OCI-LY1 (cell line): Measurements from ENCODE around the gene GCKR.
"Not testable (repeated sequence)": the region's sequence is repeated elsewhere in the genome, so short reads cannot be mapped to it uniquely, and the experiment has no call there.

ENCODE experiments used
- H2AFZ ChIP-seq: fragments of 200-600 bp; sonication (generic), shearing (Covaris generic); 2 replicates; pipeline ENCODE4 v1.6.0; 2014; ENCODE audit warnings: antibody characterized with exemption, mild to moderate bottlenecking, low read length
- H3F3A ChIP-seq: fragments of 200-600 bp; sonication (generic), shearing (Covaris generic); 2 replicates; pipeline ENCODE4 v1.6.0; 2014; ENCODE audit warnings: mild to moderate bottlenecking, antibody characterized with exemption, low read length, moderate library complexity; ENCODE audit not compliant: insufficient read depth
- H3K27ac ChIP-seq: fragments of 200-600 bp; sonication (generic); 2 replicates; pipeline ENCODE4 v1.5.1; 2014; ENCODE audit warnings: low read length, mixed run types, mild to moderate bottlenecking, low read depth; ENCODE audit not compliant: poor library complexity, severe bottlenecking
- H3K27me3 ChIP-seq: fragments of 200-600 bp; sonication (generic); 2 replicates; pipeline ENCODE4 v1.6.0; 2014; ENCODE audit warnings: antibody characterized with exemption, mild to moderate bottlenecking, low read length, moderate library complexity; ENCODE audit not compliant: insufficient read depth
- H3K36me3 ChIP-seq: fragments of 200-600 bp; sonication (generic); 2 replicates; pipeline ENCODE4 v1.6.1; 2014; ENCODE audit warnings: mild to moderate bottlenecking, antibody characterized with exemption, low read length, moderate library complexity, mixed read lengths; ENCODE audit not compliant: insufficient read depth
- H3K4me1 ChIP-seq: fragments of 200-600 bp; sonication (generic); 2 replicates; pipeline ENCODE4 v1.5.1; 2014; ENCODE audit warnings: mild to moderate bottlenecking, low read length, moderate library complexity; ENCODE audit not compliant: insufficient read depth, severe bottlenecking
- H3K4me2 ChIP-seq: fragments of 200-600 bp; sonication (generic), shearing (Covaris generic); 2 replicates; pipeline ENCODE4 v1.6.1; 2014; ENCODE audit warnings: low read length
- H3K4me3 ChIP-seq: fragments of 200-600 bp; sonication (generic); 2 replicates; pipeline ENCODE4 v1.5.1; 2014; ENCODE audit warnings: low read length, low read depth, mild to moderate bottlenecking, mixed read lengths; ENCODE audit not compliant: poor library complexity, severe bottlenecking
- H3K79me2 ChIP-seq: fragments of 200-600 bp; shearing (Covaris generic); 2 replicates; pipeline ENCODE4 v1.6.1; 2016; ENCODE audit warnings: mixed run types, low read length, mixed read lengths; ENCODE audit not compliant: insufficient read depth
- H3K9ac ChIP-seq: fragments of 200-600 bp; sonication (generic), shearing (Covaris generic); 2 replicates; pipeline ENCODE4 v1.6.1; 2014; ENCODE audit warnings: mild to moderate bottlenecking, low read length, mixed read lengths
- H3K9me2 ChIP-seq: fragments of 200-600 bp; sonication (generic), shearing (Covaris generic); 2 replicates; pipeline ENCODE4 v1.6.1; 2014; ENCODE audit warnings: low read depth, mild to moderate bottlenecking, low read length, mixed read lengths
- H3K9me3 ChIP-seq: fragments of 200-600 bp; shearing (Covaris generic); 2 replicates; pipeline ENCODE4 v1.6.1; 2014; ENCODE audit warnings: low read length, mixed read lengths
- H4K20me1 ChIP-seq: fragments of 200-600 bp; sonication (generic), shearing (Covaris generic); 2 replicates; pipeline ENCODE4 v1.6.0; 2016; ENCODE audit warnings: mild to moderate bottlenecking, low read length; ENCODE audit not compliant: insufficient read depth
- EZH2 ChIP-seq: fragments of 200-600 bp; sonication (generic), shearing (Covaris generic); IDR thresholded peaks from 2 replicates; pipeline ENCODE4 v1.8.0; 2017; ENCODE audit warnings: borderline replicate concordance, mixed run types, mild to moderate bottlenecking, antibody characterized with exemption, low read length, moderate library complexity, mixed read lengths
- TF ChIP-seq, protein P1 (sequence below): fragments of 200-600 bp; sonication (generic), shearing (Covaris generic); IDR thresholded peaks from 2 replicates; pipeline ENCODE4 v1.5.1; 2017; ENCODE audit warnings: mild to moderate bottlenecking, antibody characterized with exemption, low read length, moderate library complexity, mixed read lengths

Gene GCKR

GRCh38 chr2:27527182-27527581, 30.5 kb downstream of the GCKR start:
- Histone ChIP-seq H3K27me3 (no peaks in the 10 kb centered on the region), H3K9ac (no peak overlapping the region), H3K4me1 (no peaks in the 10 kb centered on the region), H3F3A (no peaks in the 10 kb centered on the region), H4K20me1 (no peaks in the 10 kb centered on the region), H2AFZ (no peak overlapping the region), H3K9me3 (no peaks in the 10 kb centered on the region), H3K36me3 (no peaks in the 10 kb centered on the region), H3K4me3 (no peak overlapping the region), H3K4me2 (no peak overlapping the region), H3K27ac (no peak overlapping the region), H3K79me2 (no peaks in the 10 kb centered on the region), H3K9me2 (no peaks in the 10 kb centered on the region)
- TF ChIP-seq, protein P1, sequence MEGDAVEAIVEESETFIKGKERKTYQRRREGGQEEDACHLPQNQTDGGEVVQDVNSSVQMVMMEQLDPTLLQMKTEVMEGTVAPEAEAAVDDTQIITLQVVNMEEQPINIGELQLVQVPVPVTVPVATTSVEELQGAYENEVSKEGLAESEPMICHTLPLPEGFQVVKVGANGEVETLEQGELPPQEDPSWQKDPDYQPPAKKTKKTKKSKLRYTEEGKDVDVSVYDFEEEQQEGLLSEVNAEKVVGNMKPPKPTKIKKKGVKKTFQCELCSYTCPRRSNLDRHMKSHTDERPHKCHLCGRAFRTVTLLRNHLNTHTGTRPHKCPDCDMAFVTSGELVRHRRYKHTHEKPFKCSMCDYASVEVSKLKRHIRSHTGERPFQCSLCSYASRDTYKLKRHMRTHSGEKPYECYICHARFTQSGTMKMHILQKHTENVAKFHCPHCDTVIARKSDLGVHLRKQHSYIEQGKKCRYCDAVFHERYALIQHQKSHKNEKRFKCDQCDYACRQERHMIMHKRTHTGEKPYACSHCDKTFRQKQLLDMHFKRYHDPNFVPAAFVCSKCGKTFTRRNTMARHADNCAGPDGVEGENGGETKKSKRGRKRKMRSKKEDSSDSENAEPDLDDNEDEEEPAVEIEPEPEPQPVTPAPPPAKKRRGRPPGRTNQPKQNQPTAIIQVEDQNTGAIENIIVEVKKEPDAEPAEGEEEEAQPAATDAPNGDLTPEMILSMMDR, result no peak
- TF ChIP-seq EZH2, result no peak

- H3F3A ChIP-seq, result no peaks in the 10 kb centered on the region
- no peaks in the 10 kb centered on the region for H4K20me1 ChIP-seq
- no peaks in the 10 kb centered on the region for H3K9me2 ChIP-seq
- no peak overlapping the region for H3K4me3 ChIP-seq
- H3K36me3 ChIP-seq, result no peaks in the 10 kb centered on the region
- no peak overlapping the region for H3K27ac ChIP-seq
- H3K9me3 ChIP-seq, result no peaks in the 10 kb centered on the region
- no peak overlapping the region for H3K9ac ChIP-seq
- H3K27me3 ChIP-seq, result no peaks in the 10 kb centered on the region
- no peak overlapping the region for H3K4me2 ChIP-seq
- H2AFZ ChIP-seq, result no peak overlapping the region
- no peaks in the 10 kb centered on the region for H3K4me1 ChIP-seq
- no peaks in the 10 kb centered on the region for H3K79me2 ChIP-seq
- TF ChIP-seq EZH2, result no peak
- TF ChIP-seq, protein P1, result no peak
These were observed 35.3 kb downstream of the GCKR start for GRCh38 chr2:27531983-27532382.

DNA sequence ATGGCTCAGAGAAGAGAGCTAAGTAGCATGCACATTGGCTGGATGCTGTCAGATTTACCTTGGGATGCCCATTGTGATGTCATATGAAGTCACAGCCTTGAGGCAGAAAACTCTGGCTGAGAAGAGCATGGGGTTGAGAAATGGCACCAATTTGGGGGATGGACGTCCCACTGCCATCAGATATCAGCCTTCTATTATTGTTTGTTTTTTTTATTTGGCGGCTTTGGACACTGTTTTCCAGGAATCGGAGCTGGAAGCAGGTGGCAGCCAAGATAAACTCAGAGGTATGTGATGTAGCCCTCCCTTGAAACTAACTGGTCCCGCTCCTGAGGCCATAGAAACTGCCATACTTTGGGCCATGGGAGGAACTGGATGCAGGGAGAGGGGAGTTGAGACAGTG, 40.6 kb downstream of the GCKR start:
- Histone ChIP-seq H2AFZ (no peak overlapping the region), H3K27me3 (no peaks in the 10 kb centered on the region), H3K79me2 (no peaks in the 10 kb centered on the region), H3K4me3 (no peak overlapping the region), H3K27ac (no peak overlapping the region), H3K9me2 (no peaks in the 10 kb centered on the region), H3K4me1 (no peaks in the 10 kb centered on the region), H3K9me3 (no peaks in the 10 kb centered on the region), H3F3A (no peaks in the 10 kb centered on the region), H3K9ac (no peak overlapping the region), H3K36me3 (no peaks in the 10 kb centered on the region), H4K20me1 (no peaks in the 10 kb centered on the region), H3K4me2 (no peak overlapping the region)
- TF ChIP-seq EZH2, result no peak

DNA sequence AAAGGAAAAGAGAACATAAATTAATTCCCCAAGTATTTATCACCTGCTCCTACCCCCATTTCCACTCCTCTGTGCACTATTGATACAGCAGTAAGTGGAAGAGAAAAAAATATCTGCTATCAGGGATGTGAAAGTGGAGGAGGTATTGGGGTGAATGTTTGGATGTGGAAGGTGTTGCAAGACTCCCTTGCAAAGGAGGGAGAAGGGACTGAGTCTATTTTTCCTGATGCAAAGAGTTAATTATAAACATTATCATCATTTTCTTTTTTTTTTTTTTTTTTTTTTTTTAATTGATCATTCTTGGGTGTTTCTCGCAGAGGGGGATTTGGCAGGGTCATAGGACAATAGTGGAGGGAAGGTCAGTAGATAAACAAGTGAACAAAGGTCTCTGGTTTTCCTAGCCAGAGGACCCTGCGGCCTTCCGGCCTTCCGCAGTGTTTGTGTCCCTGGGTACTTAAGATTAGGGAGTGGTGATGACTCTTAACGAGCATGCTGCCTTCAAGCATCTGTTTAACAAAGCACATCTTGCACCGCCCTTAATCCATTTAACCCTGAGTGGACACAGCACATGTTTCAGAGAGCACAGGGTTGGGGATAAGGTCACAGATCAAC, 42.3 kb downstream of the GCKR start:
- not testable (repeated sequence) for H2AFZ ChIP-seq, H3K27me3 ChIP-seq, H3K27ac ChIP-seq, H3K9me2 ChIP-seq, H3K4me1 ChIP-seq, H3F3A ChIP-seq, H3K4me3 ChIP-seq, H4K20me1 ChIP-seq, H3K9ac ChIP-seq, H3K9me3 ChIP-seq, H3K79me2 ChIP-seq, H3K36me3 ChIP-seq, H3K4me2 ChIP-seq

DNA sequence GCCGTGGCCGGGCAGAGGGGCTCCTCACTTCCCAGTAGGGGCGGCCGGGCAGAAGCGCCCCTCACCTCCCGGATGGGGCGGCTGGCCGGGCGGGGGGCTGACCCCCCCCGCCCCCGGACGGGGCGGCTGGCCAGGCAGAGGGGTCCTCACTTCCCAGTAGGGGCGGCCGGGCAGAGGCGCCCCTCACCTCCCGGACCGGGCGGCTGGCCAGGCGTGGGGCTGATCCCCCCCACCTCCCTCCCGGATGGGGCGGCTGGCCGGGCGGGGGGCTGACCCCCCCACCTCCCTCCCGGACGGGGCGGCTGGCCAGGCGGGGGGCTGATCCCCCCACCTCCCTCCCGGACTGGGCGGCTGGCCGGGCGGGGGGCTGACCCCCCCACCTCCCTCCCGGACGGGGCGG, 43.0 kb downstream of the GCKR start:
- not testable (repeated sequence) for H3K4me1 ChIP-seq, H3K27ac ChIP-seq, H3K9ac ChIP-seq, H3K9me2 ChIP-seq, H3K79me2 ChIP-seq, H3K9me3 ChIP-seq, H3K4me3 ChIP-seq, H2AFZ ChIP-seq, H4K20me1 ChIP-seq, H3K36me3 ChIP-seq, H3K27me3 ChIP-seq, H3K4me2 ChIP-seq, H3F3A ChIP-seq
